ENCODE data around the gene PLCB4.

PLCB4 gene

GRCh38 chr20:9323622-9324021, 254.7 kb downstream of the PLCB4 start:
- DNase-seq (ENCODE audit: low read depth), result no peak

DNA sequence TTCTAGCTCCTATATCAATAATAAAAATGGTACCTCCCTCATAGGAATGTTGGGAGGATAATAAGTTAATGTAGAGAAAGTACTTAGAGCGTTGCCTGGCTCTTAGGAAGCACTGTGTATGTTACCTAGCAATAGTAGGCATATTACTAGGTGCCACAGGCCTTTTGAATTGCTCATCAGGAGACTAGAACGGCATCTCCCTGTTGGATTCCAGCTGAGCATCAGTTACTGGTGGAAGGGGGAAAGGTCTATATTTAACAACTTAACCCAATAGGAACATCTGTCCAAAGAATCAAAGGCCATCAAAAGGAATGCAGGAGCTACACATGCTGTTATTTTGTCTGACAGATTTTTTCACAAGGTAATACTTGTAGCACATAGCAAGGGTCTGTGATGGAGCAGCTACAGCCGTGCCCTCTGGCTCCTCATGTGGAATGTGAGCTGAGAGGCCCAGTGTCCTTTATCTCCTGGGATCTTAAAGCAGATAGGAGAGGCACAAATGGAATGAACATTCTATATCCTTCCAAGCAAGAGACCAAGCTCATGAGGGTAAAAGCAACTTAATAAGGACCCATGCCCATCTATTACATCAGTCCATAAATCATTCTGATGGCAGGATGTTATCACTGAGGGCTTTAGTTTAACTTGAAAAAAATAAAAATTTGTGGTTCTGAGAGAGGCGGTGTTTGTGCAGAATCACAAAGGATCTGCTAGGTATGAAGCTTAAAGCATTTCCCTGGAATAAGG, 260.6 kb downstream of the PLCB4 start:
- no peak for DNase-seq (ENCODE audit: low read depth)

GRCh38 chr20:9330151-9330550, 261.3 kb downstream of the PLCB4 start:
- DNase-seq (ENCODE audit: low read depth), result no peak

DNA sequence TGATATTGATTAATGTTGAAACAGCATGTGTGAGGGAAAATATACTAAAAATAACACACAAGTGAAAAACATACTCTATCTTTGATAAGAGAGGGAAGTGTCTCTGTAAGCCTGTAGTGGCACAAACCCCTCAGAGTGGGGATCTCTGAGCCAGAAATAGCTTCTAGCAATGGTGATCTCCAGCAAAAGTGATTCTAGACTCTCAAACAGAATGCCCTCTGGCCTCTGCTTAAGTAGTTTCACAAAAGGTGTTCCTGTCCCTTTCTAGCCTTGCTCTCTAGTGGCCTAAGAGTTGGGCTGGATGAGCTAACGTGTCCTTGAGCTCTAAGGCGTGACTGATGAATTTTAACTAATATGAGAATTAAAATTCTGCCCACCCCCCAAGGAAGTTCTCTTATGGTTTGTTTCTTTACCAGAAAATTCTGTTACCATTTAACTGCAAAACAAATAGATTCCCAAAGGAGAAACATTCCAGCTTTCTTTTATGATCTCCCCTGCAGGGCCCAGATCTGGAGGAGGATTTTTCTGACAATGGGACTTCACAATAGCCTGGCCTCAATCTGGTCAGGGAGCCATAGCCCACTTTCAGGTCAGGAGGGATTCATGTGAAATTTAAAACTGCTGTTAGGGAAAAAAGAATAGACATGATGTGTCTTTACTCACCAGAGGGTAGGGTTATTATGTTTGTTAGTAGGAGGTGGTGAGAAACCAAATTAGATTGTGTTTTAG, 263.0 kb downstream of the PLCB4 start:
- DNase-seq (ENCODE audit: low read depth), result no peak

DNA sequence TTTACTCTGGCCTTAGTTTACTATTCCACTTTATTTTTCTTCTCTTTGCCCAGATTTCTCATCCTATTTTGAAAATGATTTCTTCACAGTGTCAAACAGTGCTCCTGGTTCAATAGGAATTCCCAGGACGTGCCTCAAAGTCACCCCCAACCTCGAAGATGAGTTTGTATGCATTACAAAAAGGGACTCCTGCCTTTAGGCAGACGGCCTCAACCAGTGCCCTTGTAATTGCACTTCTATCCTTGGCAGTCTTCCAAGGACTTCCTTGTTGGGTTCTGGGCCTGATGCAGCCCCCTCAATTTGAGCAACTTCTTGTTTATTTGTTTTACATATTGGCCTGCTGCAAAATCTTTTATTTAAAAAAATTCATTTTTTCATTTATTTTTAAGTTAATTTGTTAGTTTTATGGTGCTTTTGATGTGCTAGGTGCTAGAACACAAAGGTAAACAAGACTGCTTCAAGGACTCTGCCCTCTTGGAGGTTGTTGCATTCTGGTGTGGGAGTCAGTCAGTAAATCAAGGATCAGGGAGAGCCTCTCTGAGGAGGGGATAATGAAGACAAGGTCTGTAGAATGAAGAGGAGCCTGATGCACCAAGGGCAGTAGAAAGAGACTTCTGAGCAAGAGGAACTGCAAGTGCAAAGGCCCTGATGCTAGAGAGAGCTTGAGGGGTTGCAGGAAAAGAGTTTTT, 264.0 kb downstream of the PLCB4 start:
- DNase-seq (ENCODE audit: low read depth), result no peak

- no peak for DNase-seq (ENCODE audit: low read depth)
These were observed 266.0 kb downstream of the PLCB4 start for GRCh38 chr20:9334866-9335265.

DNA sequence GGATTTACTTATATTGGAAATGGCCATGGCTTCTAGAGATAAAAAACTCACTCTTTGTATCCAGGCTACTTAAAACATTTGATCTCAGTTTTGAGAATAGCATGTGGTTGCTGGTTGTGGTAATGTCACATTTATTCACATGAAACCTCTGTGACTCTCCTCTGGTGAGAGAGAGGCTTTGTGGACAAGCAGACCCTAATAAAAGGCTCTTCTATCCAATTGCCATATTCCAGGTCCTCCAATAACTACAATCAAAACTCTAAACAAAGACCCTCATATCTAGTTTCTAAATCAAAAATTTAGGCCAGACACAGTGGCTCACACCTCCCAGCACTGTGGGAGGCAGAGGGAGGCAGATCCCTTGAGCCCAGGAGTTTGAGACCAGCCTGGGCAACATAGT, 269.2 kb downstream of the PLCB4 start:
- DNase-seq (ENCODE audit: low read depth), result no peak

GRCh38 chr20:9339708-9340107, 270.8 kb downstream of the PLCB4 start:
- DNase-seq (ENCODE audit: low read depth), result no peak

DNA sequence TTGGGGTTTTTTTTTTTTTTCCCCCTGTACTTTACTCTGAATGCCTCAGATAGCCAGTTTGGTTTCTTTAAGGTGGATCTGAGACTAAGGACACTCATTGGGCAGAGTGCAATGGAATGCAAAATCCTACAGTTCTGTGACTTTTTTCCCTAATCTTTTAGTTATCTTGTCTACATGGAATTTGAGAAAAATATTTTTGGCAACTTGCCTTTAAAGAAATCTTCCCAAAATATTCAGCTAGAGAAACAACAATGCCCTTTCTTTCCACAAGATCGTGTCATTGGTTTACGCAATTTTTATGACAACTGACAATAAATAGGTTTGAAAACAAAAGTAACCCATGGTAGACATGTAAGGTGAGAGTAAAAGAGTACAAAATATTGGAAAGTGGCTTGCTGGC, 273.8 kb downstream of the PLCB4 start:
- DNase-seq (ENCODE audit: low read depth), result no peak

GRCh38 chr20:9344083-9344920, 275.4 kb downstream of the PLCB4 start:
- DNase-seq (ENCODE audit: low read depth), result no peak

DNA sequence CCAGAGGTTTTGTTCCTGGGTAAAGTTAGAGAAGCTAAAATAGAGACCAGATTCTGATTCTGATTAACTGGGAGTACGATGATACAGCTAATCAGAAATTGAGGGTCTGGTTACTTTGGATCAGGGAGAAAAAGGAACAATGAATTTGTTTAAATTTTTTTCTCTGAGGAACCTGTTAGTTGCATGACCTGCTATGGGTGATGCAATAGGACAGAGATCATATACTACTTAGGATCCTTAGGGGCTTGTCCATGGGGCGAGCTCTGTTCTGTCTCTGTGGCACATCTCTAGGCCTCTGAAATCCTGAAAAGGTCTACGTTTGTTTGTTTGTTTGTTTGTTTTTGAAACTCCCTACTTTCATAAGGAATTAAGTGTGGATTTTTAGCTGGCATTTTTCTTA, 279.4 kb downstream of the PLCB4 start:
- no peak for DNase-seq (ENCODE audit: low read depth)

DNA sequence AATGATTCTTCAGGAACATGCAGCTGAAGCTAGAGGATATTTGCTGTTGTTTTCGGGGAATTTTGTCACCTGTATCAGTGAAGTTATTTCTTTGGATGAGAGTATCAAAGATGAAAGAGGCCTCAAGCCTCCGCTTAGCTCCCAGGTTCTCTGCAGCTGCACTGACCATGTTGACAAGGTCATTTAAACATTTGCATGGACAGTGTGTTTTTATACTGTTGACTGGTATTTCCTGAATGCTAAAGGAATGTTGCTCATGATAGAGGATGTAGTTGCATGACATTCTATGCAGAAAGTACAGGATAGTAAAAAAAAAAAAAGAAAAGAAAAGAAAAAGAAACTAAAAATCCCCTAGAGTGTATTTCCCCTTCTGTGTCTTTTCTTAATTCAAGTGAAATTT, 279.9 kb downstream of the PLCB4 start:
- DNase-seq (ENCODE audit: low read depth), result no peak

- no peak for DNase-seq (ENCODE audit: low read depth)
These were observed 280.4 kb downstream of the PLCB4 start for GRCh38 chr20:9349249-9349648.

- DNase-seq (ENCODE audit: low read depth), result no peak
These were observed 283.9 kb downstream of the PLCB4 start for GRCh38 chr20:9352739-9353138.

- DNase-seq (ENCODE audit: low read depth), result no peak
These were observed 284.5 kb downstream of the PLCB4 start for GRCh38 chr20:9353180-9353915.

DNA sequence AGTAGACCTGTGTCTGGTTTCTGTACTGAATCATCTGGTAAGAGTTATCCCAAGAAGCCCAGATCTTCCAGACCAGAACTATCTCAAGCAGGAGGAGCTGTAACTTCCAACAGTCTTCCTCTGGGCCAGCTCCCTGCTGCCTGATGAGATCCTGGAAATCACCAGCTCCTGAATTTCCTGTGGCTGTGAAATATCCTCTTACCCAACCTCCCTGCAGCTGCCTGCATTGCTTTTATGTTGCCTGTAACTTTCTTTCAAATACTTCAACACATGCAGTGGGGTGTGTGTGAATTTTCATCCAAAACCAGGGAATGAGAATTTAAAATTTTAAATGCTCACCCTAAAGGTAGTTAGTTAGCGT, 285.0 kb downstream of the PLCB4 start:
- DNase-seq (ENCODE audit: low read depth), result no peak

DNA sequence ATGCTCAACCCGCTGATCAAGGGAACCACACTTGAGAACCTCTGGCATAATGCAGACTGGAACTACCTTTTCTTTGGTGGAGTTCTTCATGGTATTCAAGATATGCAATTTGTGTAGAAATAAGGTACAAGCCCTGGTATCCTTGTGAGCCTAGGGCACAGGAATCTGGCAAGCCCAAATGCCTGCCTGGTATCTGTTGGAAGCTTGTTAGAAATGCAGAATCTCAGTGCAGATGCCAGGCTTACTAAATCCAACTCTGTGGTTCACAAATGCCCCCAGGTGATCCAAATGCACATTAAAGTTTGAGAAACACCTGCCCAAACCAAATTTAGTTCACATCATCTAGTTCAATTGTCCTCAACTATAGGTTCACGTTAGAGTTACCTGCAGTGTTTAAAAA, 285.7 kb downstream of the PLCB4 start:
- DNase-seq (ENCODE audit: low read depth), result no peak

DNA sequence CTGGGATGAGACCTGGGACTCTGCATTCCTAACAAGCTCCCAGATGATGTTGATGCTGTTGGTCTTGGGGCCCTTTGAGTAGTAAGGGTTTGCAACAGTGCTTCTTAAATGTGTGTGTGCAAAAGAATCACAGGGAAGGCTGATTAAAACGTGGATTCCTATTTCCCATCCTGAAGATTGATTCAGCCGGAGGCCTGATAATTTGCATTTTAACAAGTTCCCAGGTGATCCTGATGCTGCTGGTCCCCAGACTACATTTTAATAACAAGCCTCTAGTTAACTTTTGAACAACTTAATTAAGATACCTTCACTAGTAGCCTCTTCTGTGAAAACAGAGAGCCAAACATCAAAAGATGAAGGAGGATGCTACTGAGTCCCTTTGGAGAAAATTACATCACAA, 289.1 kb downstream of the PLCB4 start:
- no peak for DNase-seq (ENCODE audit: low read depth)

GRCh38 chr20:9359561-9360308, 290.8 kb downstream of the PLCB4 start:
- DNase-seq (ENCODE audit: low read depth), result no peak

DNA sequence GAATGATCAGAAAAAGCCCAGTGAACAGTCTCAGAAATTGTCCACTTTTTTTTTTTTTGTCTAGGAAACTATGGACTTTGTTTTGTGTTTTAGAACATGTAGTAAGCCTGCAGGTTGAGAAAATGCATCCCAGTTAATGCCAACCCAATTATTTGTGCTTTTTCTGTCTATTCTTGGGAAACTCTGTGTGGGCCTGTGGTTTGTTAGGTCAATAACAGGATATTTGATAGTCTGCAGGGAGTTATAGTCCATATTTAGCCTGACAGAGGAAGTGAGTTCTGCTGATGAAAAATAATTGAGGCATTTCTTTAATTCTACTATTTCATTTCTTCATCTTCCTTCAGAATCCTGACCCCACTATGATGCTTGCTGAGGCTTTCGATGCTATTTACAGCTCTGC, 291.5 kb downstream of the PLCB4 start:
- DNase-seq (ENCODE audit: low read depth), result no peak

- no peak for DNase-seq (ENCODE audit: low read depth)
These were observed 294.8 kb downstream of the PLCB4 start for GRCh38 chr20:9363673-9364072.

Data from activated T-cell treated with anti-CD3 and anti-CD28 coated beads for 24 hours (primary cell).